ENCODE results near the gene AFG3L2.
"Not testable (repeated sequence)": the region's sequence is repeated elsewhere in the genome, so short reads cannot be mapped to it uniquely, and the experiment has no call there.

The AFG3L2 gene

GRCh38 chr18:12376754-12377555 is at the start of gene AFG3L2:
Gene AFG3L2, minus strand, starts transcription at chr18:12377227. Its CDS starts 145 bp downstream, at chr18:12377082.
- peak; percentile 100 for DNase-seq (ENCODE audit: low read depth in 3 of 3)

- DNase-seq (ENCODE audit: low read depth in 3 of 3): no peak
Observed at GRCh38 chr18:12424252-12424651, 47.2 kb upstream of the AFG3L2 start.

GRCh38 chr18:12423820-12424219 is 46.8 kb upstream of the AFG3L2 start:
- DNase-seq (ENCODE audit: low read depth in 3 of 3): no peak

- no peak for DNase-seq (ENCODE audit: low read depth in 3 of 3)
Observed at GRCh38 chr18:12423393-12423792, 46.4 kb upstream of the AFG3L2 start.

GRCh38 chr18:12422936-12423335 is 45.9 kb upstream of the AFG3L2 start:
- DNase-seq (ENCODE audit: low read depth in 3 of 3): no peak

GRCh38 chr18:12421732-12422131 is 44.7 kb upstream of the AFG3L2 start:
- no peak for DNase-seq (ENCODE audit: low read depth in 3 of 3)

- no peak for DNase-seq (ENCODE audit: low read depth in 3 of 3)
Observed at GRCh38 chr18:12420821-12421421, 43.9 kb upstream of the AFG3L2 start.

GRCh38 chr18:12417687-12418086 is 40.7 kb upstream of the AFG3L2 start:
- no peak for DNase-seq (ENCODE audit: low read depth in 3 of 3)

GRCh38 chr18:12416098-12416729 is 39.2 kb upstream of the AFG3L2 start:
- no peak for DNase-seq (ENCODE audit: low read depth in 3 of 3)

- no peak for DNase-seq (ENCODE audit: low read depth in 3 of 3)
Observed at GRCh38 chr18:12411456-12411855, 34.4 kb upstream of the AFG3L2 start.

GRCh38 chr18:12410747-12411146 is 33.7 kb upstream of the AFG3L2 start:
- DNase-seq (ENCODE audit: low read depth in 3 of 3): not testable (repeated sequence)

- DNase-seq (ENCODE audit: low read depth in 3 of 3): no peak
Observed at GRCh38 chr18:12410081-12410481, 33.1 kb upstream of the AFG3L2 start.

- DNase-seq (ENCODE audit: low read depth in 3 of 3): no peak
Observed at GRCh38 chr18:12409469-12409868, 32.4 kb upstream of the AFG3L2 start.

- no peak for DNase-seq (ENCODE audit: low read depth in 3 of 3)
Observed at GRCh38 chr18:12408247-12408869, 31.3 kb upstream of the AFG3L2 start.

- no peak for DNase-seq (ENCODE audit: low read depth in 3 of 3)
Observed at GRCh38 chr18:12406371-12407111, 29.5 kb upstream of the AFG3L2 start.

- DNase-seq (ENCODE audit: low read depth in 3 of 3): no peak
Observed at GRCh38 chr18:12405066-12405465, 28.0 kb upstream of the AFG3L2 start.

- no peak for DNase-seq (ENCODE audit: low read depth in 3 of 3)
Observed at GRCh38 chr18:12403601-12404506, 26.8 kb upstream of the AFG3L2 start.

- DNase-seq (ENCODE audit: low read depth in 3 of 3): no peak
Observed at GRCh38 chr18:12401881-12402280, 24.9 kb upstream of the AFG3L2 start.

GRCh38 chr18:12399231-12399630 is 22.2 kb upstream of the AFG3L2 start:
- DNase-seq (ENCODE audit: low read depth in 3 of 3): no peak

GRCh38 chr18:12398625-12399024 is 21.6 kb upstream of the AFG3L2 start:
- no peak for DNase-seq (ENCODE audit: low read depth in 3 of 3)

- no peak for DNase-seq (ENCODE audit: low read depth in 3 of 3)
Observed at GRCh38 chr18:12397793-12398192, 20.8 kb upstream of the AFG3L2 start.
